Measurements from ENCODE around the gene ZGRF1.
"Not testable (repeated sequence)": the region's sequence is repeated elsewhere in the genome, so short reads cannot be mapped to it uniquely, and the experiment has no call there.

Gene ZGRF1

DNA sequence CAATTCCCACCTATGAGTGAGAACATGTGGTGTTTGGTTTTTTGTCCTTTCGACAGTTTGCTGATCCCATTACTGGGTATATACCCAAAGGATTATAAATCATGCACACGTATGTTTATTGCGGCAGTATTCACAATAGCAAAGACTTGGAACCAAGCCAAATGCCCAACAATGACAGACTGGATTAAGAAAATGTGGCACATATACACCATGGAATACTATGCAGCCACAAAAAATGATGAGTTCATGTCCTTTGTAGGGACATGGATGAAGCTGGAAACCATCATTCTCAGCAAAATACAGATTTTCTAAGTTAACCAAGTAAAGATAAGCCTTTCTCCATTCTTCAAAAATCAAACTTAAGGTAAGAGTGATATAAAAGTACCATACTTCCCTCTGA is 82.4 kb downstream of the ZGRF1 start:
- not testable (repeated sequence) for DNase-seq (ENCODE audit: low read depth in 2 of 3, low spot score in 2 of 3)

DNA sequence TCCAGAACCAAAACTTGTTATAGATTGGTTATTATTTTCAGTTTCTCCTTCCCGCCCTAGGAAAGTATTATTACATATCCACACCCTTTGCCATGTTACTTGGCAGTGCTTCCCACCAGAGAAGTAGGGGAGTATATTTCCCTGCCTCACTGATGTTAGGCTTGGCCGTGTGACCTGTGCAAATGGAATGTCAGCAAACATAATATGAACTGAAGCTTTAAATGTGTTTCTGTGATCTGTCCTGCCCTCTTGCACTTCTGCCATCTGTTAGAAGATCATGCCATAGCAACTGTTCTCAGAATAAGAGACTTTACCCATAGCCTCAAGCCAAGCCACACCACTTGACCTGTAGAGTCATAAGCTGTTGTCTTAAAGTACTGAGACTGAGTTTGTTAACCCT is 84.0 kb downstream of the ZGRF1 start:
- no peak for DNase-seq (ENCODE audit: low read depth in 2 of 3, low spot score in 2 of 3)

DNA sequence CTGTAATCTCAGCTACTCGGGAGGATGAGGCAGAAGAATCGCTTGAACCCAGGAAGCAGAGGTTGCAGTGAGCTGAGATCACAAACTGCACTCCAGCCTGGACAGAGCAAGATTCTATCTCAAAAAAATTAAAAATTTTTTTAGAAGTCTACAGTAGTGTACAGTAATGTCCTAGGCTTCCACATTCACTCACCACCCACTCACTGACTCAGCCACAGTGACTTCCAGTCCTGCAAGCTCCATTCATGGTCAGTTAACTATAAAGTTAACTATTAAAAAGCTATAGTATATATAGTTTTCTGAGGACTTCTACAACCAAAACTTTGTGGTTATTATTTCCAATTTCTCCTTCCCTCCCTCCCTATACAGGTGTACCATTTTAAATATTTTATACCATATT is 86.0 kb downstream of the ZGRF1 start:
- no peak for DNase-seq (ENCODE audit: low read depth in 2 of 3, low spot score in 2 of 3)

DNA sequence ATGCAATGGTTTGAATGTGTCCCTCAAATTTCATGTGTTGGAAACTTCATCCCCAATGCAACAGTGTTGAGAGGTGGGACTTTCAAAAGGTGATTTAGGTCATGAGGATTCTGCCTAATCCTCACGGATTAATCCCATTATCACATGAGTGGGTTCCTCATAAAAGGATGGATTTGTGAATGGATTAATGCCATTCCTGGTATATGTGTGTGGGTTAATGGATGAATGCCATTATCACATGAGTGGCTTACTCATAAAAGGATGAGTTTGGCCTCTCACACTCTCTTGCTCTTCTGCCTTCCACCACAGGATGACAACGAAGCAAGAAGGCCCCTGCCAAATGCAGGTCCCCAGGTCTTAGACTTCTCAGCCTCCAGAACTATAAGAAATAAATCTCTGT is 90.2 kb downstream of the ZGRF1 start:
- DNase-seq (ENCODE audit: low read depth in 2 of 3, low spot score in 2 of 3), result no peak

DNA sequence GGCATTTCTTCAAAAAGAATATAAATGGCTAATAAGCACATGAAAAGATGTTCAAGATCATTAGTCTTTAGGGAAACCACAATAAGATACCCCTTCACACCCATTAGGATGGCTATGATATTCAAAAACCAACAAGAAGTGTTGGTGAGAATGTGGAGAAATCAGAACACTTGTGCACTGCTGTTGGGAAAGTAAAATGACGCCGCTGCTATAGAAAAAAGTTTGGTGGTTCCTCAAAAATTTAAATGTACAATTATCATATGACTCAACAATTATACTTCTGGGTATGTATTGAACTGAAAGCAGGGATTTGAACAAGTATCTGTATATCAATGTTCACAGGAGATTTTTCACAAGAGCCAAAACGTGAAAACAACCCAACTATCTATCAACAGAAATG is 91.4 kb downstream of the ZGRF1 start:
- no peak for DNase-seq (ENCODE audit: low read depth in 2 of 3, low spot score in 2 of 3)

DNA sequence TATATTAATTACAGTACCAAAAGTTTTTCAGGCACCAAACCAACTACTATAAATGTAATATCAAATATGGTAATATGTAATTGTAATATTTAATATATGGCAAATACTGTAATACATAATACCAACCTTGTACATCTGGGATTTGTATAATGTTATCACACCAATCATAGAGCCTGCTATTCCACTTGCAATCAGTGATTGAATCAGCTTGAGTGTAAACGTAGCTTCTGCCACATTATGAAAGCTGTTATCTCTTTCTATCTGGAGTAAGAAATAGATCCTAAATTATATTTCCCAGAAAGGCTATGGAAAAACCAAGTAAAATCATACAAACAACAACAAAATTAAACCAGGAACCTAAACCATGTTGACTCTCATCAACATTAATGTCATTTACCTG is 96.0 kb downstream of the ZGRF1 start:
- DNase-seq (ENCODE audit: low read depth in 2 of 3, low spot score in 2 of 3), result no peak

DNA sequence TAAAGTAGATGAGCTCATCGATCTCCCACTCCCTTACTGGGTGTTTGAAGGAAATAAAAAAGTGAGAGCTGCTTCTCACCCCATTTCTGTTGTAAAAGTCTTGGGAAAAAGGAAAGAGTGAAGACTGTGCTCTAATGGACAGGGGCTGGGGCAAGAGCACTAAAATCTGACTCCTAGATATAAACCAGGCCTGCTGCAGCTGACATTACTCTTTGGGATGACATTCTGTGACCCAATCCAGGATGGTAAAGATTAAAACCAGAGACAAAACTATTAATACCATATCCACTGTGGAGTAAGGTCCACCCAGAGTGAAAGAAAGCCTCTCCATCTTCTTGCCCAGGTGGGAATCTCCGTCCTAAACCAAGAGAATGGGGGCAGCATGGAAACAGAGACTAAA is 100.6 kb downstream of the ZGRF1 start:
- DNase-seq (ENCODE audit: low read depth in 2 of 3, low spot score in 2 of 3), result no peak

DNA sequence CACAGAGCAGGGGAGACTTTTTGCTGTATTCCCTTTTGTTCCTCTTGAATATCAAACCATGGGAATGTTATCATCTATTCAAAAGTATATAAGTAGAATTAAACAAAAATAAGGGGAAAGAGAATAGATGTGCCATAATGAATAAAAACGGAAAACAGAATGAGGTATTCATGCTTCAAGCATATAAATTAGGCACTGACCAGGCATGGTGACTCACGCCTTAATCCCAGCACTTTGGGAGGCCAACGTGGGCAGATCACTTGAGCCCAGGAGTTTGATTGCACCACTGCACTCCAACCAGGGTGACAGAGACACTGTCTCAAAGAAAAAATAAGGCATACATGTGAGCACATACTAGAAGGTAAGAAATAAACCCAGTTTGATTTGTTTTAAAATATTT is 104.4 kb downstream of the ZGRF1 start:
- DNase-seq (ENCODE audit: low read depth in 2 of 3, low spot score in 2 of 3), result no peak

DNA sequence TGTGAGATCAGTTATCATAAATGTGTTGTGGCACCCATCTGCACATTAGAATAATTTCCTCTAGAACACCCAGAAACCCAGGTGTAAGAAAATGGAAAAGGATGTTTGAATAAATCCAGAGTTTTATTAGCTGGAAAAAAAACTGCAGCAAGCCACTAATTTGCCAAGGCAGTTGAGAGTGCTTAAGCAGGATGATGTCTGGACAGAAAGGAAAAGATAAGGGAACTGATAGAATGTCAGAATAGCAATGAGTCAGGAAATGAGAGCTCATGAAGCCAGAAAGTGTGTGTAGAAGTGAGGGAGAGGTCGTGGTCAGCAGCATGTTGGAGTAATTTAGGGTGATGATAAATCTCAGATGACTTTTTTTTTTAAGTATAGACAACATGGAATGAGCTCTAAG is 105.6 kb downstream of the ZGRF1 start:
- no peak for DNase-seq (ENCODE audit: low read depth in 2 of 3, low spot score in 2 of 3)

DNA sequence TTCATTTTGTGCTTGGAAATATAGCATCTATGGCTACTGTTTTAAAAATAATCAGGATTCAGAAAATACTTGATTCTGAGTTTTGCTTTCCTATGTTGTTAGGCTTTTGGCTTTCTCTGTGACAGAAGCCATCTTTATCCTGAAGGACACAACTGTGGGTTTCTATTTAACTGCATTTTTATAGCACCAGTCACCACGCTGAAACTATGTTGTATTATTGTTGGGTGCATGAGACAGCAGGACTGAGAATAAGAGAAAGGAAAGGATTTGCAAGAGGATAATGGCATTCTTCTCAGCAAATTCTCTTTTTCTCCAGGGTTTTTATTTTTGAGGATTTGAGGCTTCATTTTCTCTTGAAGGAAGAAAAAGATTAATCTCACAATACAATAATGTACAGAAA is 110.6 kb downstream of the ZGRF1 start:
- no peak for DNase-seq (ENCODE audit: low read depth in 2 of 3, low spot score in 2 of 3)

DNA sequence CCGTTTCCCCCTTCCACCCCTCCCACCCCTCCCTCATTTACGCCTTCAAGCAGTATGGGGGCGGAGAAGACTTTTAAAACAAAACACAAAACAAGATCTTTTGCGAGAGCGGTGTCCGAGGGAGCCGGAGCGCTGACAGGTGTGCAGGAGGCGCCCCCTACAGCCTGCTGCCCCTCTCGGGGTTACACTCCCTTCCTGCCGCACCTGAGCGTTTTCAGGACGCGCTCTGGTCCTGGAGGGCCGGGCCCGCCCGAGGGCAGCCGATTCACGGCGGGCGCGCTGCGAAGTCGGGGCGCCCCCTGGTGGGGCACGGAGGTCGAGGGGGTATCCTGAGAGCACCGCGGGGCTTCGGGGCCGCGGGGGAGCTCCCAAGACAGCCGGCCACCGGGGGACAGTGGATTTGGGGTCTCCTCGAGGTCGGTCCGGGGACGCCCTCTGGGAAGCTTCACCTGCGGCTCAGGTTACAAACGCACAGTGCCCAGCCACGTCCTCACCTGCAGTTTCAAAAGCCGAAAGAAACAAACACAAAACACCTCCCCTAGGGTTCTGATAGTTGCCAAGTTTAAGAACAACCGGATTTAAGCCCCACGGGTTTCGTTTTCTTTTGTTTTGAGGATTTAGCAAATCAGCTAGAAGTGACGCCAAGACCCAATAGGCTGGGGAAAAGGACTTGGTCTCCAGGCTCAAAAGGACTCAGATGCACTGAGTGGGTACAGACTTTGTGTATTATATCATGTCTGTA is 112.8 kb downstream of the ZGRF1 start:
- DNase-seq (ENCODE audit: low read depth in 2 of 3, low spot score in 2 of 3), result peak; percentile 47 to 70 (median 52)

DNA sequence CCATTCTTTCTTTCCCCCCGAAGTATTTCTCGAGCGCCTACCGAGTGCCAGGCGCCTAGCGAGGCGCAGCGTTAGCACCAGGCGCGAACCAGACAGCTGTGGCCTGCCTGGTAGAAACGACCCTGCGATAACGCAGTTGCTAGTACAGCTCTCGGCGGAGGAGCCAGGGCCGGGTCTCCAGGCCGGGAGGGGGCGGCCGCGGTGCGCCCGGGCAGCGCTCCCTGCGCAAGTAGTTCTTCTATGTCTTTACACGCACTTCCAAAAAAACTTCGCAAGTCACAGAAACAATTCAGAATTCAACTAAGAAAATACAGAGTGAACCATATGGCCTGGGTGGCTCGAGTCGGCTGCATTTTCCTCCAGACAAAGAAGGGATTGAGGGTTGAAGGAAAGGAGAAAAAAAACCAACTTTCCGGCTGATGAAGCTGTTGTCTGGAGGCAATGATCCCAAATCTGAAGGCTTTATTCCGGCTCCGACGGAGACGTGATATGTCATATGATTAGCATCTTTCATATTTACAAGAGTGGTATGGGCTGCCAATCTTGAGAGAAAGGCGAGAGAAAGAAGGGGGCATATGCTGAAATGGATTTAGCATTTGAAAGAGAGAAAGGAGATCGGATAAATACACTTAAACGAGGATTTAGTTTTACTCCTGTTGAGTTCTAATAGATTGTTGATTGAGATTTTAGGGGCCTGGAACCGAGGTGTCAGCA is 113.5 kb downstream of the ZGRF1 start:
- DNase-seq (ENCODE audit: low read depth in 2 of 3, low spot score in 2 of 3), result peak in 1 of 3 experiments; percentile 7

DNA sequence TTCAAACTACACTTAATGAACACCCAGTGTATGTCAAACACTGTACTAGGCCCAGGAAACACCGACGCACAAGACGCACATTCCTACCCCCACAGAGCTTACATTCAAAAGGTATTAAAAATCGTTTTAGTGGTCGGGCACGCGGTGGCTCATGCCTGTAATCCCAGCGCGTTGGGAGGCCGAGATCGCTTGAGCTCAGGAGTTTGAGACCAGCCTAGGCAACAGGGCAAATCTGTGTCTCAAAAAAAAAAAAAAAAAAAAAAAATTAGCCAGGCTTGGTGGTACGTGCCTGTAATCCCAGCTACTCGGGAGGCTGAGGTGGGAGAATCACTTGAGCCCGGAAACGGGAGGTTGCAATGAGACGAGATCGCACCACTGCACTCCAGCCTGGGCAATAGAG is 114.3 kb downstream of the ZGRF1 start:
- not testable (repeated sequence) for DNase-seq (ENCODE audit: low read depth in 2 of 3, low spot score in 2 of 3)

DNA sequence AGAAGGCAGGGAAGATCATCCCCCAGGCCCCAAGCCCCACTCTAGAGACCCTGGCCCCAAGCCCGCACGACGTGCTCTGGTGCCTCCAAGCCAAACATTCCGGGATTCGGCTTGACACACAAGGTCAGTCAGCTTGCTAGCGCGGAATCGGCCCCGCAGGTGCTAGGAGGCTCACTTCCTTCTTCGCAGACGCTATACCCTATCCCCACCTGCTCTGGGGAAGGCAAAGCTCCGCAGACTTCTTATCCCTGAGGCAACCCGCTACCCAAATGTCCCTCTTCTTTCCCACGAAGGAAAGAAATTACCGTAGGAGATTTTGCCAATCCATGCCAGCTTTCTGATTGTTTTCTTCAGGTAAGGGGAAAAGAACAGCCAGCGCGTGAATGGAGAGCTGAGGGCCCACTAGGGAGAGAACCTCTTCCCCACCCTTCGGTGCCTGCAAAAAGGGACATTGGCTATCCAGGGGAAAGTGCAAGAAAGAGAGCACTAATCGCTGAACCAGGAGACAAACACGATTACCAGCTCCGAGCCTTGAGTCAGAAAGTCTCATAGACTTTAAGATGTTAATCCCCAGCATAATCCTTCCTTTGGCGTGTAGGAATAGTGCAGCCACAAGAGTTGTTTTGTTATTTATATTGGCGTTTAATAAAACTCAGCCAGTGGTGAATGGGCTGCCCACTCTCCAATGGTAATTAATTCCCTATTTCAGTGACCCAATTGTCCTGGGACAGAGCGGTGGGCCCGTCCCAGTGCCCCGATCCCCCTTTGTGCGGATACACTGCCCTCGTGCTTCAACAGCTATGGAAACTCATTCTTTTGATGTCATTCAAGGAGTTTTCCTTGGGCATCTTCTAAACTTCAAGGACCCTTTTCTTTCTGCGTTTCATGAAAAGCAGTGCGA is 115.3 kb downstream of the ZGRF1 start:
- no peak for DNase-seq (ENCODE audit: low read depth in 2 of 3, low spot score in 2 of 3)

DNA sequence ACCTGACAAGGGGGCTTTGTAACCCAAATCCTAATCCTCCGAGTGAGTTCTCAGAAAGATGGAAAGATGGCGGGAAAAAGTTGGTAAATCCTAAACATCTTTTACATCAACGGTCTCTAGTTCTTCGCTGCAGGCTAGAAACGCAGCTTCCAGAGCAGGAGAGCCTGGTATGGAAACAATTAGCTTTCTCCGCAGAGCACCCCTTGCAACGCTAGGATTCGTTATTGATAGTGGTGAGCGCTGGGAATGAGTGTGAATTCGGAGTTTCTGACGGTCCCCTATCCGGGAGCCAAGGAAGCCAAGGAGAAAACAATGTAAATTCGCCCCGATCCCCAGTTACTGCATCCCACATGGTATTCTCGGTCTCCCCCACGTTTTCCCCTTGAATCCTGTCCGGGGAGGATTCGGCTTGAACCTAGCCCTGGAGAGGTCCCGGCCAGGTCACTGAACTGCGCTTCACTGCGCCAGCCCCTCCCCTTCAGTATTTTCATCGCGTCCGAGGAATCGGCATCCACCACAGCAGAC is 116.0 kb downstream of the ZGRF1 start:
- no peak for DNase-seq (ENCODE audit: low read depth in 2 of 3, low spot score in 2 of 3)

DNA sequence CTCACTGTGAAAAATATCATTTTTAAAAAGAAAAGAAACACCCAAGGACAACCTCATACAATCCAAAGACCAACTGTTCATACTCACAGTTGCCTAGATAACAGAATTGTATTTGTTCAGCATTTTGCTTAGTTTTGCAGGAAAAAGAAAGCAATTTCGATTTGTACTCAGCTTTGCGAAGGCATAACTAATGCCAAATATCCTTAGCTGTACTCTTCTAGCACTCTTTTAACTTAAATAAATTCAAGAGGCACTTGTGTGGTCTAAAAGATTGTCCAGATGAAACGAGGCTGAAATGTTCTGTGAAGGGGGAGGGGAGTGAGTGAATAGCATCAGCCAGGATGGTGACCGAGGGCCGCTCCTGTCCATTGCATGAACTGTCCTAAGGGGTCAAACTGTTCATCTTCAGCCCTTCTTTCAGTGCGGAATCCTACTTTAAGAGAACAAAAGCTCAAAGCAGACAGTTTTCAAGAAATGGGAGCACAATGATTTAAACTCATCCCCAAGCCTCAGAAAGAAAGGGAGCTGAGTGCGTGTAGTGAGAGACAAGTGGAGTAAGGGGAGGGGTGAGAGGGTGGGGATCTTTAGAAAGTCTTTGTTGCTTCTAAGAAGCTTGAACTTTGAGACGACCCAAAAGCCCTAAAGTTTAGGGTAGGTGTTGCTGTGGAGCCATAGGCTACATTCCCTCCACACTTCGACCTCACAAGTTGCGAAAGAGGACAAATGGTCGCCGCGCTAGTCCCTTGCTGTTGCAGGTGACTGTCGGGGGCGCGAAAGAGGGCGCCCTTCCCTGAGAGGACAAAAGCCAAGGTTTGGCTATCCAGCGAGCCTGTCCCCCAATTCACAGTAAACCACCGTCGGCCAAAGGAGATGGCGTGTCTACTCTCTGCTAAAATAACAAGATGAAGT is 116.8 kb downstream of the ZGRF1 start:
- DNase-seq (ENCODE audit: low read depth in 2 of 3, low spot score in 2 of 3), result no peak

DNA sequence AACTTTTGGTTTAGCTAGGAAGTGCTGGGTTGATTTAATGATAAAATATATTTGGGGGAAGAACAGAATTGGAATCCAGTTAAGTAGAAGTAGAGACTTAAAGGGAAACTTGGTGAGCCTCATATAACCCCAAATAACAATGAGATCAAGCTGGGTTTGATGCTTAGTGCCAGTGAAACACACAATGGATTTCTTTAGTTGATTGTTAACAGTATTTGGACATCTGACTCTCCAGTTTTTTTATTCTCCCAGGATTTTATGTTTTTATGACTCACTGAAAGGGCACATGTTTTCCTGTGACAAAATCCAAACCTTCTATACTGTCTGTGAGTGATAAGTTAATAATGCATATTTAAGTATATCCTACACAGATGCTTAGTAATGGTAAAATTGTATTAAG is 118.0 kb downstream of the ZGRF1 start:
- DNase-seq (ENCODE audit: low read depth in 2 of 3, low spot score in 2 of 3), result no peak

DNA sequence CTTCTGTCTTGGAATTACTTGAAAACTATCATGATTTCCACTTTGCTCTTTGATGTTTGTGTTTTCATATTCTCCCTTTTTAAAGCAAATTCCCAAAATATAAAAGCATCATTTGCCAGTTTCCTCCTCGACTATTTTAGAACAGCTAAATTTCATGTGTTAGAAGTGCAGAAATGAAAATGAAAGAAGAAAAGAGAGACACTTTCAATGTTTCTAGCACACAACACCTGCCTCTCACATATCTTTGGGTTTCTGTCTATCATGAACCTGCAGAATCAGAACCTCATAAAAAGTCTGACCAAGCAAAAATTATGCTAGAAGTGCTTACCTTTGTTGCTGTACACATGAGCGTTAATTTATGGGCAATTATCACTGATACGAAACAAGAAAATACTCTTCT is 118.8 kb downstream of the ZGRF1 start:
- DNase-seq (ENCODE audit: low read depth in 2 of 3, low spot score in 2 of 3), result no peak

DNA sequence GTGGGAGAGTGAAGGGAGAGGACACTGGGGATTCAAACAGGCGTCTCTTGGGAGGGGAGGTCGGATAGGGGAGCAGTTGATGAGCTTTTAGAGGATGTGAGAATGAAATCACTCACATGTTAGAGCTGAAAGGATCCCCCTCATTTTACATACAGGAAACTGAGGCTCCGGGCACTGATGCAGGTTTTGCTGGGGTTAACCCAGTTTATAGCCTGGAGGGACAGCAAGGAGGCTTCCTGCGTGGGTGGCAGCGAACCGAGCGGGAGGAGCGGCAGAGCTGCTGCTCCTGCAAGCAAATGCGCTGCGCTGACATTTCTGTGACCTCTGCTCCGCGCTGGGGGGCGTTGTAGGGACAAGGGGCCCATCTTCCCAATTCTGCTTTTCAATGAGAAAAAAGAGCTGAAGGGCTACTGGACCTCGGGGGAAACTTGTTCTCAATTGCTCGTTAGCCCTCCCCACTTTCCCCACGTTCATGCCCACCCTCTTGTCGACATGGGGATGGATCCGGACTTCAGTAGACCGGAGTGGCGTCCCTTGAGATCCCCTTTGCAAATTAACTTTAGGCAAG is 119.6 kb downstream of the ZGRF1 start:
- DNase-seq (ENCODE audit: low read depth in 2 of 3, low spot score in 2 of 3), result peak in 1 of 3 experiments; percentile 5

DNA sequence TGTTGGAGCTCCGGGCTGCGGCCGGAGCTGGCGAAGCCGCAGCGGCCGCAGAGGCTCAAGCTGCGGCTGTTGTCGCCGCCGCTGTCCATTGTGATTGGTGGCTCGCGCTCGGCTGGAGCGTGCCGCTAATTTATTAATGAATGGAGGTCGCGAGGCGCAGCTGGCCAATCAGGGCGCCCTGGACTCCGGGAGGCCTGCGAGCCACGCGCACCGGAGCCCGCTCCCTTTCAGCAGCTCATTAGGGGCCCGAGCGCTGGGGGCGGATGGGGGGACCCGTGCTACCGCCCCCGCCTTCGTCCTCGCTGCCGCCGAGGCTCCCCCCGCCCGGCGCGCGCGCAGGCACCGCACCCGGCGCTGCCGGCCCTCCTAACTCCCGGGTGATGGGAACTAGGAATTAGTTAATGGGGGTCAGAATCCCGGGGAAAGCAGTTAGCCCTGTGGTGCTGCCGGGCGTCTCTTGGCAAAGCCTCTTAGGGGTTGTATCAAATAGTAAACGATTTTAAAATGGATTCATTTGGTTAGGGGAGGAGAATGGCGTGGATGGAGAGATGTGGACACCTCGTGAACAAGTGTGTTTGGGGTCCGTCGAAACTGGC is 120.1 kb downstream of the ZGRF1 start:
- no peak for DNase-seq (ENCODE audit: low read depth in 2 of 3, low spot score in 2 of 3)
